ENCODE results near the gene MMP7.

DNA sequence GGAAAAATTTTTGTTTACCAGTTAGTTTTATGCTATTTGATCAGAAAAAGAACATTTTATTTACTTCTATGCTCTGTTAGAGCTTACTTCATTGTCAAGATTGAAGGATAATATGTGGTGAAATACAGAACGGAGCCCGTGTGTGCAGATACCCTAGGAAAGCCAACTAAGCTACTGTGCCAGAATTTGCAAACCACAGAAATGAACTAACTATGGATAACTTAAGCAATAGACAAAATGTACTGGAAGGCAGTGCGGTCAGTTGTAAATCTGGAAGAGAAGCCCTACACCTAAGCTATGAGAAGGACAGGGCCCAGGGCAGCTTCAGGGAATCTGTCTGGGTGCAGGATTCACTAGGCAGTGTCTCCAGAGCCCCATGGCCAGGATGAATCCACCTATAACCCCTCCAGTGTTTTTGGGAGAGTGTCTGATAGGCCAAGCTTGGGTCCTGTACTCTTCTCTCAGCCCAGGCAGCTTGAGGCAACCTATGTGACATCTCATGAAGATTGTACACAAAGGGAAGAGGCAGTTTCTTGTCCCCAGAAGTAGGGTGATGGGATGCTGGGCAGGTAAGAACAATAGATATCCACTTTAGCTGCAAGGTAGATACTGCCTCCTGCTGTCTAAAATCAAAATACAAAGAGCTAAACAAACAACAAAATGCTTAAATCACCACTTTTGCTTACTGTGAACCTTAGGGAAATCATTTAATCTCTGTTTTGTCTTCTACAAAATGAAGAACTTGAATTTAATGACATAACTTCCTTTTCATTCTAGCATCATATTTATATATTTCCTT is 12.1 kb downstream of the MMP7 start:
- TF ChIP-seq EZH2 (IDR thresholded peaks at IDR 0.05) (no peak), POLR2AphosphoS5 (IDR thresholded peaks at IDR 0.05; ENCODE audit: borderline replicate concordance, low read depth, low read length) (no peak)
